ENCODE results near the gene CPNE5. TPM values are rescaled to one million over a fixed set of nuclear protein-coding genes. Genes with fewer than 3 reads are reported as not detected.
A peak's percentile ranks its signal among the peaks of the same experiment; 100 is the strongest.

Gene CPNE5
- total RNA-seq, 1 donor from 2014 or later: 1.3 TPM

- DNase-seq (ENCODE audit: low spot score in 2 of 2): peak in 1 of 2 donors; percentile 42
- H3K27ac ChIP-seq: no peak overlapping the region
- TF ChIP-seq CTCF (IDR thresholded peaks at IDR 0.05): no peak
- no peaks in the 10 kb centered on the region for H3K4me1 ChIP-seq
- H3K36me3 ChIP-seq: no peaks in the 10 kb centered on the region
- intact Hi-C loops (cut with DNase I): no loop called here
- no peaks in the 10 kb centered on the region for H3K27me3 ChIP-seq
- no peaks in the 10 kb centered on the region for H3K9me3 ChIP-seq
- no peak overlapping the region for H3K4me3 ChIP-seq
These were observed 135.3 kb downstream of the CPNE5 start for GRCh38 chr6:36703982-36704381.

GRCh38 chr6:36703081-36703606 lies 136.1 kb downstream of the CPNE5 start:
- no peak overlapping the region for H3K27ac ChIP-seq
- H3K36me3 ChIP-seq: no peaks in the 10 kb centered on the region
- H3K9me3 ChIP-seq: no peaks in the 10 kb centered on the region
- DNase-seq (ENCODE audit: low spot score in 2 of 2): peak in 1 of 2 donors; percentile 44
- H3K4me1 ChIP-seq: no peaks in the 10 kb centered on the region
- no peak overlapping the region for H3K4me3 ChIP-seq
- intact Hi-C loops (cut with DNase I): no loop called here
- no peaks in the 10 kb centered on the region for H3K27me3 ChIP-seq
- TF ChIP-seq CTCF (IDR thresholded peaks at IDR 0.05): no peak

- no peak for TF ChIP-seq CTCF (IDR thresholded peaks at IDR 0.05)
- peak in 1 of 2 donors; percentile 21 for DNase-seq (ENCODE audit: low spot score in 2 of 2)
- Histone ChIP-seq H3K4me3 (no peak overlapping the region), H3K27ac (no peak overlapping the region), H3K27me3 (no peaks in the 10 kb centered on the region), H3K36me3 (no peaks in the 10 kb centered on the region), H3K4me1 (no peaks in the 10 kb centered on the region), H3K9me3 (no peaks in the 10 kb centered on the region)
- intact Hi-C loops (cut with DNase I): no loop called here
These were observed 136.6 kb downstream of the CPNE5 start for GRCh38 chr6:36702656-36703055.

GRCh38 chr6:36701401-36701991 lies 137.7 kb downstream of the CPNE5 start:
- Histone ChIP-seq H3K4me3 (no peak overlapping the region), H3K27ac (no peak overlapping the region), H3K4me1 (no peaks in the 10 kb centered on the region), H3K9me3 (no peaks in the 10 kb centered on the region), H3K36me3 (no peaks in the 10 kb centered on the region), H3K27me3 (no peaks in the 10 kb centered on the region)
- intact Hi-C loops (cut with DNase I): no loop called here
- peak in 1 of 2 donors; percentile 54 for DNase-seq (ENCODE audit: low spot score in 2 of 2)
- TF ChIP-seq CTCF (IDR thresholded peaks at IDR 0.05): no peak

- no peak for TF ChIP-seq CTCF (IDR thresholded peaks at IDR 0.05)
- Histone ChIP-seq H3K27me3 (no peaks in the 10 kb centered on the region), H3K4me3 (no peak overlapping the region), H3K36me3 (no peaks in the 10 kb centered on the region), H3K27ac (no peak overlapping the region), H3K4me1 (no peaks in the 10 kb centered on the region), H3K9me3 (no peaks in the 10 kb centered on the region)
- DNase-seq (ENCODE audit: low spot score in 2 of 2): no peak
- intact Hi-C loops (cut with DNase I): no loop called here
These were observed 138.4 kb downstream of the CPNE5 start for GRCh38 chr6:36700831-36701230.

Measured in ascending aorta (tissue), 2 donors.